NB4 (cell line): ENCODE data around the gene GRB10.

Experiments used
- CTCF ChIP-seq: IDR thresholded peaks from one replicate; pipeline ENCODE4 v1.5.1; 2012; ENCODE audit warnings: low read depth, low read length
- MAX ChIP-seq: IDR thresholded peaks from 2 replicates; pipeline ENCODE4 v1.6.1; 2011; ENCODE audit warnings: low read depth, low read length
- MYC ChIP-seq: IDR thresholded peaks from 2 replicates; pipeline ENCODE4 v1.6.1; 2011; ENCODE audit warnings: low read depth, low read length
- POLR2A ChIP-seq: IDR thresholded peaks from 2 replicates; pipeline ENCODE4 v1.6.1; 2011; ENCODE audit warnings: mild to moderate bottlenecking; ENCODE audit not compliant: insufficient read length; ENCODE audit errors: extremely low read depth

- TF ChIP-seq CTCF (no peak), POLR2A (no peak), MAX (no peak), MYC (no peak)
Measured at GRCh38 chr7:50615519-50616080, 167.1 kb downstream of the GRB10 start.
